ENCODE measurements around the gene SYCN. TPM values are rescaled to one million over a fixed set of nuclear protein-coding genes. Genes with fewer than 3 reads are reported as not detected.

The SYCN gene
- total RNA-seq, 6 experiments from 2014 or later = not detected

DNA sequence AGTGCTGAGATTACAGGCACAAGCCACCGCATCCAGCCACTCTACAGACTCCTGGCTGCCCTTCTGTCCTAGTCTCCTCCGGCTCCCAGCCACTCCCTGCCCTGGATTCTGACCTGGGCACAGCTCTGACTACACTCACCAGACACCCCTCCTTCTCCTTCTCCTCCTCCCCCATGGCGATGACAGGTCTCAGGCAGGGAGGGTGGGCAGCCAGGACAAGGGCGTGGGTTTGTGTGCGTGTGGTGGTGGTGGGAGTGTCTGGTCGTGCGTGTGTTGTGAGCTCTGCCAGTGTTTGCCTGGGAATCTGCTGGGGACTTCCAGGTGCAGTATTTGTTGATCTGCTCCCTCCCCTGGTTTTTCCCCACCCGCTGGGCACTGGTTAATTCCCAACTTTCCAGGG is 10.3 kb downstream of the SYCN start:
- peak in 3 of 4 donors; percentile 27 to 72 (median 38) for ATAC-seq
- peak in 1 of 3 donors; percentile 71 for DNase-seq
- intact Hi-C loops (cut with DNase I) = no loop called here
- Histone ChIP-seq H3K27ac (no peak overlapping the region), H3K4me3 (no peak overlapping the region), H3K9me3 (no peaks in the 10 kb centered on the region), H3K36me3 (no peaks in the 10 kb centered on the region), H3K4me1 (peaks cover 0 to 4% (median 0%) of the 10 kb centered on the region in 4 donors), H3K27me3 (peaks cover 5 to 9% of the 10 kb centered on the region in 2 donors)
- no peak for TF ChIP-seq POLR2A (IDR thresholded peaks at IDR 0.05)
- TF ChIP-seq, protein P1, sequence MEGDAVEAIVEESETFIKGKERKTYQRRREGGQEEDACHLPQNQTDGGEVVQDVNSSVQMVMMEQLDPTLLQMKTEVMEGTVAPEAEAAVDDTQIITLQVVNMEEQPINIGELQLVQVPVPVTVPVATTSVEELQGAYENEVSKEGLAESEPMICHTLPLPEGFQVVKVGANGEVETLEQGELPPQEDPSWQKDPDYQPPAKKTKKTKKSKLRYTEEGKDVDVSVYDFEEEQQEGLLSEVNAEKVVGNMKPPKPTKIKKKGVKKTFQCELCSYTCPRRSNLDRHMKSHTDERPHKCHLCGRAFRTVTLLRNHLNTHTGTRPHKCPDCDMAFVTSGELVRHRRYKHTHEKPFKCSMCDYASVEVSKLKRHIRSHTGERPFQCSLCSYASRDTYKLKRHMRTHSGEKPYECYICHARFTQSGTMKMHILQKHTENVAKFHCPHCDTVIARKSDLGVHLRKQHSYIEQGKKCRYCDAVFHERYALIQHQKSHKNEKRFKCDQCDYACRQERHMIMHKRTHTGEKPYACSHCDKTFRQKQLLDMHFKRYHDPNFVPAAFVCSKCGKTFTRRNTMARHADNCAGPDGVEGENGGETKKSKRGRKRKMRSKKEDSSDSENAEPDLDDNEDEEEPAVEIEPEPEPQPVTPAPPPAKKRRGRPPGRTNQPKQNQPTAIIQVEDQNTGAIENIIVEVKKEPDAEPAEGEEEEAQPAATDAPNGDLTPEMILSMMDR (IDR thresholded peaks at IDR 0.05) = no peak
- 0% methylated on average over 2 of the region's 8 CpGs for WGBS (ENCODE audit: insufficient coverage, low coverage, low lambda C conversion rate, missing lambda C conversion rate)

DNA sequence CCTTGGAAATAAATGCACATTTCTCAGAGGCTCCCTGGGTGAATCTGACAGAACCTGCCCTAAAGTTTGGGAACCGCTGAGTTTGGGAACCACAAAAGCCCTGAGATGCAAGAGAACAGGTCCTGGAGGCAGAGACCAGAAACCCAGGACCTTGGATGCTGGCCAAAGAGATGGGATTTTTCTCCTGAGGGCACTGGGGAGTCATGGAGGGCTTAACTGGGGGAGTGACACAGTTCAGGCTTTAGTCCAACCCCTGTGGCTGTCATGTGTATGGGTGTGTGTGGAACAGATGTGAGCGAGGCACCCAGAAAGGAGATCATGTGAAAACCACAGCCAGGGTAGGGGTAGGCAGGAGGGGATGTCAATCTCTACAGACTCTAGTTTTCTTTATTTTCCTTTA is 11.2 kb downstream of the SYCN start:
- TF ChIP-seq, protein P1 (IDR thresholded peaks at IDR 0.05) = no peak
- no peak for TF ChIP-seq POLR2A (IDR thresholded peaks at IDR 0.05)
- no peak overlapping the region for H3K4me3 ChIP-seq
- intact Hi-C loops (cut with DNase I) = no loop called here
- no peaks in the 10 kb centered on the region for H3K36me3 ChIP-seq
- H3K9me3 ChIP-seq = no peaks in the 10 kb centered on the region
- H3K4me1 ChIP-seq = peaks cover 0 to 4% (median 0%) of the 10 kb centered on the region in 4 donors
- no peak for ATAC-seq
- WGBS (ENCODE audit: insufficient coverage, low coverage, low lambda C conversion rate, missing lambda C conversion rate) = 83% methylated on average over 2 of the region's 2 CpGs
- no peak overlapping the region for H3K27ac ChIP-seq
- H3K27me3 ChIP-seq = peaks cover 1 to 9% of the 10 kb centered on the region in 2 donors
- DNase-seq = no peak

DNA sequence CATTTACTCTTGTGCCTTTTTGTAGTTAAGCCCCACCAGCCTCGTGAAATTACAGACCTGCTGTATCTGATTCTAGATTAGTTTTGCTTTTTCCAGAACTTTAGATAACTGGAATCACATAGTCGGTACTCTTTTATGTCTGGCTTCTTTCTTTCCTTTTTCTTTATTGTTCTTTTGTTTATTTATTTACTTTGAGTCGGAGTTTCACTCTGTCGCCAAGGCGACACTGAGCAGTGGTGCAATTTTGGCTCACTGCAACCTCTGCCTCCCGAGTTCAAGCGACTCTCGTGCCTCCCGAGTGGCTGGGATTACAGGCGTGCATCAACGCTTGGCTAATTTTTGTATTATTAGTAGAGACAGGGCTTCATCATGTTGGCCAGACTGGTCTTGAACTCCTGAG is 13.3 kb downstream of the SYCN start:
- Histone ChIP-seq H3K9me3 (no peaks in the 10 kb centered on the region), H3K27ac (no peak overlapping the region), H3K36me3 (no peaks in the 10 kb centered on the region), H3K27me3 (peaks cover 0 to 5% of the 10 kb centered on the region in 2 donors), H3K4me3 (no peak overlapping the region), H3K4me1 (no peaks in the 10 kb centered on the region)
- WGBS (ENCODE audit: insufficient coverage, low coverage, low lambda C conversion rate, missing lambda C conversion rate) = 56% methylated on average over 11 of the region's 11 CpGs
- DNase-seq (no peak), ATAC-seq (no peak)
- intact Hi-C loops (cut with DNase I) = no loop called here
- TF ChIP-seq POLR2A (IDR thresholded peaks at IDR 0.05) = no peak
- TF ChIP-seq, protein P1 (IDR thresholded peaks at IDR 0.05) = no peak

DNA sequence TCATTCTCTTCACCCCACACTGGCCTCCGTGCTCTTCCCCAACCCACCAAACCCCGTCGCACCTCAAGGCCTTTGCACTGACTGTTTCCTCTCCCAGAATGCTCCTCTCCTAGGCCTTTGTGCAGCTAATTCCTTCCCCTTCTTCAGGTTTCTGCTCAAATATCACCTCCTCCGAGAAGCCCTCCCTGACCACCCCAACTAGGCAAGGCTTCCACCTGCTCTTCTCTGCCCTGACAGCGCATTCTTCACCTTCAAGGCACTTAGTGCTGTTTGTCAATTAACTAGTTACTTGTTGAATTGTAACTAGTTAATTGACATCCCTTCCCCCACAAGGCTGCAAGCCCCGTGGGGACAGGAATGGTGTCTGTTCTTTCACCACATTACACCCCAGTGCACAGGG is 15.1 kb downstream of the SYCN start:
- intact Hi-C loops (cut with DNase I) = loop anchor here (5.0 to 10.0 kb wide), 2 partner anchors 54 to 77 kb away; no protein-coding TSS in a partner anchor
- H3K9me3 ChIP-seq = no peaks in the 10 kb centered on the region
- H3K27ac ChIP-seq = no peak overlapping the region
- no peak overlapping the region for H3K4me3 ChIP-seq
- no peak for TF ChIP-seq POLR2A (IDR thresholded peaks at IDR 0.05)
- no peaks in the 10 kb centered on the region for H3K4me1 ChIP-seq
- H3K27me3 ChIP-seq = no peaks in the 10 kb centered on the region
- ATAC-seq = no peak
- H3K36me3 ChIP-seq = no peaks in the 10 kb centered on the region
- 54% methylated on average over 6 of the region's 6 CpGs for WGBS (ENCODE audit: insufficient coverage, low coverage, low lambda C conversion rate, missing lambda C conversion rate)
- DNase-seq = no peak

DNA sequence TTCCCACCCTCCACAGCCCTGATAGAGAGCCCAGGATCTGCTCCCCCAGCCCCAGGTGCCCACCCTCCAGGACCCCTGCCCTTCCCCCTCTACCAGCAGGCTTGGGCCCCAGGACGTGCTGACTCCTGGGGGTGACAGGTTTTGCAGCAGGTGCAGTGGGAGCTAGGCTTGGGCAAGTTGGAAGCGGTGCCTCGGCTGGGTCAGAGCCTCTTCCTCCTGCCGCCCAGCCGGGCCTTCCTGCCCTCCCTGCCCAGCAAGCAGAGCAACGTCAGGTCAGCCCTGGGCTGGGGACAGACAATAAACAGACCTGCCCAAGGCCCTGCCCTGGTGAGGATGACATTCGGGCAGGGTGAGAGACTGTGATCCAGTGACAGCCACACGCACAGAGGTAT is 16.5 kb downstream of the SYCN start:
- no peak for TF ChIP-seq POLR2A (IDR thresholded peaks at IDR 0.05)
- TF ChIP-seq, protein P1 (IDR thresholded peaks at IDR 0.05) = peak in 1 of 4 donors; percentile 2
- 23% methylated on average over 5 of the region's 8 CpGs for WGBS (ENCODE audit: insufficient coverage, low coverage, low lambda C conversion rate, missing lambda C conversion rate)
- Histone ChIP-seq H3K27ac (no peak overlapping the region), H3K27me3 (no peaks in the 10 kb centered on the region), H3K36me3 (no peaks in the 10 kb centered on the region), H3K9me3 (no peaks in the 10 kb centered on the region), H3K4me1 (no peaks in the 10 kb centered on the region), H3K4me3 (no peak overlapping the region)
- ATAC-seq = peak in 3 of 4 donors; percentile 11 to 31 (median 22)
- DNase-seq = no peak
- intact Hi-C loops (cut with DNase I) = loop anchor here (5.0 to 10.0 kb wide), 2 partner anchors 53 to 75 kb away; no protein-coding TSS in a partner anchor
